HEK293 (cell line): ENCODE data around the gene C11orf21.

ENCODE experiments used
- CTCF ChIA-PET: fragments of 350-600 bp; formaldehyde crosslinking; extraction: SDS; loops from one replicate; lab custom pipeline; 2021; ENCODE audit warnings: antibody characterized with exemption; lab: Yijun Ruan, JAX
- POLR2A ChIA-PET: fragments of 300-600 bp; formaldehyde crosslinking; extraction: SDS; loops from one replicate; lab custom pipeline; 2020; ENCODE audit warnings: antibody characterized with exemption, inconsistent platforms; lab: Yijun Ruan, JAX
- H3K27ac ChIP-seq: fragments of 200-500 bp; sonication (Bioruptor generic); 2 replicates; pipeline ENCODE4 v1.5.1; 2014; ENCODE audit warnings: low read depth, low read length, control low read depth, inconsistent platforms; ENCODE audit errors: extremely low read depth
- H3K36me3 ChIP-seq, 2 experiments: fragments of 200-500 bp in 1 of 2; sonication (Bioruptor generic) in 1 of 2; 1 replicate in 1 of 2; 2 replicates in 1 of 2; pipeline ENCODE4 v1.5.1; 2014 to 2017; ENCODE audit warnings: inconsistent platforms in 2 of 2, low read length in 2 of 2; ENCODE audit not compliant: control insufficient read depth in 2 of 2, insufficient read depth in 1 of 2
- H3K4me1 ChIP-seq: fragments of 200-500 bp; sonication (Bioruptor generic); 2 replicates; pipeline ENCODE4 v1.5.1; 2014; ENCODE audit warnings: mild to moderate bottlenecking, low read length, inconsistent platforms; ENCODE audit not compliant: control insufficient read depth, insufficient read depth
- H3K4me3 ChIP-seq: 2 replicates; pipeline ENCODE4 v1.5.1; 2011; ENCODE audit warnings: low read depth, mild to moderate bottlenecking, control low read depth, low read length, moderate library complexity
- H3K9me3 ChIP-seq: fragments of 200-500 bp; sonication (Bioruptor generic); 2 replicates; pipeline ENCODE4 v1.5.1; 2014; ENCODE audit warnings: low read depth, low read length, inconsistent platforms; ENCODE audit not compliant: control insufficient read depth, insufficient read depth
- CTCF ChIP-seq: fragments of 450-650 bp; formaldehyde crosslinking; IDR thresholded peaks from 2 replicates; pipeline ENCODE4 v1.5.1; 2016; ENCODE audit warnings: missing biosample characterization, missing genetic modification characterization
- GLIS2 ChIP-seq: fragments of 450-650 bp; formaldehyde crosslinking; IDR thresholded peaks from 2 replicates; pipeline ENCODE4 v1.5.1; 2016; ENCODE audit warnings: missing biosample characterization, missing genetic modification characterization
- KLF1 ChIP-seq: fragments of 450-650 bp; formaldehyde crosslinking; IDR thresholded peaks from 2 replicates; pipeline ENCODE4 v1.5.1; 2016; ENCODE audit warnings: missing biosample characterization, missing genetic modification characterization
- KLF7 ChIP-seq: fragments of 450-650 bp; formaldehyde crosslinking; IDR thresholded peaks from 2 replicates; pipeline ENCODE4 v1.5.1; 2016; ENCODE audit warnings: missing biosample characterization, missing genetic modification characterization, borderline replicate concordance
- PBX3 ChIP-seq: sonication (generic); formaldehyde crosslinking; IDR thresholded peaks from 2 replicates; pipeline ENCODE4 v1.8.1; 2022; ENCODE audit warnings: mild to moderate bottlenecking, moderate library complexity, missing genetic modification reagents
- ZBTB48 ChIP-seq: fragments of 450-650 bp; formaldehyde crosslinking; IDR thresholded peaks from 2 replicates; pipeline ENCODE4 v1.5.1; 2016; ENCODE audit warnings: missing biosample characterization, missing genetic modification characterization
- ZNF155 ChIP-seq: fragments of 450-650 bp; formaldehyde crosslinking; IDR thresholded peaks from 2 replicates; pipeline ENCODE4 v1.5.1; 2016; ENCODE audit warnings: missing biosample characterization, missing genetic modification characterization
- ZNF366 ChIP-seq: fragments of 450-650 bp; formaldehyde crosslinking; conservative IDR thresholded peaks from 2 replicates; pipeline ENCODE4 v1.5.1; 2016; ENCODE audit warnings: missing biosample characterization, missing genetic modification characterization
- ZNF426 ChIP-seq: fragments of 450-650 bp; formaldehyde crosslinking; IDR thresholded peaks from 2 replicates; pipeline ENCODE4 v1.5.1; 2017; ENCODE audit warnings: missing biosample characterization, missing genetic modification characterization, mild to moderate bottlenecking, inconsistent platforms, moderate library complexity
- ZNF600 ChIP-seq: fragments of 450-650 bp; formaldehyde crosslinking; IDR thresholded peaks from 2 replicates; pipeline ENCODE4 v1.5.1; 2016; ENCODE audit warnings: missing biosample characterization, missing genetic modification characterization
- ZNF610 ChIP-seq: fragments of 450-650 bp; formaldehyde crosslinking; IDR thresholded peaks from 2 replicates; pipeline ENCODE4 v1.5.1; 2016; ENCODE audit warnings: missing biosample characterization, missing genetic modification characterization, borderline replicate concordance
- ZNF626 ChIP-seq: fragments of 450-650 bp; sonication (Bioruptor Pico); formaldehyde crosslinking; IDR thresholded peaks from 2 replicates; pipeline ENCODE4 v1.5.1; 2018; ENCODE audit warnings: missing biosample characterization, missing genetic modification characterization, inconsistent platforms
- ZNF654 ChIP-seq: fragments of 450-650 bp; formaldehyde crosslinking; IDR thresholded peaks from 2 replicates; pipeline ENCODE4 v1.5.1; 2016; ENCODE audit warnings: low read depth, missing biosample characterization, missing genetic modification characterization
- ZNF658 ChIP-seq: fragments of 450-650 bp; formaldehyde crosslinking; IDR thresholded peaks from 2 replicates; pipeline ENCODE4; 2016; ENCODE audit warnings: missing biosample characterization, missing genetic modification characterization
- ZNF664 ChIP-seq: fragments of 450-650 bp; formaldehyde crosslinking; IDR thresholded peaks from 2 replicates; pipeline ENCODE4 v1.5.1; 2016; ENCODE audit warnings: missing biosample characterization, missing genetic modification characterization
- ZNF701 ChIP-seq: fragments of 450-650 bp; formaldehyde crosslinking; IDR thresholded peaks from 2 replicates; pipeline ENCODE4 v1.5.1; 2016; ENCODE audit warnings: missing biosample characterization, missing genetic modification characterization
- ZNF768 ChIP-seq: fragments of 450-650 bp; formaldehyde crosslinking; IDR thresholded peaks from 2 replicates; pipeline ENCODE4 v1.5.1; 2018; ENCODE audit warnings: missing biosample characterization, mild to moderate bottlenecking, missing genetic modification characterization
- ZNF776 ChIP-seq: fragments of 450-650 bp; formaldehyde crosslinking; IDR thresholded peaks from 2 replicates; pipeline ENCODE4 v1.5.0; 2017; ENCODE audit warnings: missing biosample characterization, missing genetic modification characterization, borderline replicate concordance
- ZSCAN23 ChIP-seq: fragments of 450-650 bp; formaldehyde crosslinking; IDR thresholded peaks from 2 replicates; pipeline ENCODE4 v1.5.1; 2016; ENCODE audit warnings: missing biosample characterization, missing genetic modification characterization
- TF ChIP-seq, protein P1 (sequence below): fragments of 450-650 bp; formaldehyde crosslinking; IDR thresholded peaks from 2 replicates; pipeline ENCODE4 v1.5.1; 2017; ENCODE audit warnings: missing biosample characterization, missing genetic modification characterization
- TF ChIP-seq, protein P2 (sequence below): fragments of 450-650 bp; formaldehyde crosslinking; IDR thresholded peaks from 2 replicates; pipeline ENCODE4; 2016; ENCODE audit warnings: missing biosample characterization, missing genetic modification characterization

The C11orf21 gene

DNA sequence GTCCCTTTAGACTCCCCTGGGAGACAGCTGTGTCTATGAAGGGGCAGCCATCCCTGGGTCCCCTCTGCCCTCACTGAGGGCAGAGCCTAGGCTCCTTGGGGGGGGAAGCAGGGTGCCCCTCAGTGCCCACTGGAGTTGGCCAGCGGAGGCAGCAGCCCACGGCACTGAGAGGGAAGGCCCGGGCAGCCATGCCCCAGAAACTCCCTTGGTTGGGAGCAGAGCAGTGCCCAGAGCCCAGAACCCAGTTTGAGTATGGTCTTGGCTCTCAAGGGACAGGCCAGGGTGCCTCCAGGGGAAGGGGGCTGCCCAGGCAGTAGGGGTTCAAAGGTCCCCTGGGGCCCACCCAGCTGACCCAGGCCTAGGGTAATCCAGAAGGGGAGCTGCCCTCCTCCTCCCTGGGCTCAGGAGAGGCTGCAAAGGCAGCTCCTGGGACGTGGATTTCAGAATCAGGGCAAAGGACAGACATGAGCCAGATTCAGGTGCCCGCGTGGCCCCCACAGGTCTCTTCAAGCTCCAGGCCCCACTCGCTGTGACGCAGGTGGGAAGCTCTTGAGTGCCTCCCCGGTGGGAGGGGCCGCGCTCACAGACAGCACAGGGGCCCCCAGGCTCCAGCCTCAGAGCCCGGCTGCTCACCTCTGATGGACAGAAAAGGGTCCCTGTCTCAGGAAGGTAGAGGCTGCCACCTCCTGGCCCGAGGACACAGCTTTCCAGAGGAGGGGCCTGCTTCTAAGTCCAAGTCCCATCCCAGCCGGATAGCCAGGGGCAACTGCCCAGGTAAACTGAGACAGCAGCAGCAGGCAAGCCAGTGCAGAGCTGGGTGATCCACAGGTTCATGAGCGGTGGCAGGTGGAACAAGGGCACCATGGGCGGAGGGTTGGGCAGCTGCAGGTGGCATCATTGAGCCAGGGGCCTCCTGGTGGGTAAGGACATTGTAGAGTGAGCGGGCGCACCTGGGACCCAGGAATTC, 2.6 kb downstream of the C11orf21 start:
- CTCF ChIA-PET: interaction anchor here (0.6 to 9.4 kb wide), 9 partner anchors 9 to 143 kb away, joined by 3 to 297 read pairs (median 4); no protein-coding TSS in a partner anchor

GRCh38 chr11:2298131-2298794, 3.5 kb downstream of the C11orf21 start:
- no peak overlapping the region for H3K27ac ChIP-seq
- TF ChIP-seq KLF7 (tag by site-specific recombination): no peak
- no peak for TF ChIP-seq ZNF600 (tag by site-specific recombination)
- TF ChIP-seq GLIS2 (tag by site-specific recombination): peak; percentile 26; the same call in 1 of the 2 replicates
- TF ChIP-seq, all 188 proteins: peak for 1
- Histone ChIP-seq H3K4me3 (no peak overlapping the region), H3K4me1 (no peaks in the 10 kb centered on the region), H3K36me3 (no peaks in the 10 kb centered on the region), H3K9me3 (no peaks in the 10 kb centered on the region)
- POLR2A ChIA-PET: no interaction called here
- CTCF ChIA-PET: interaction anchor here (1.0 to 9.4 kb wide), 9 partner anchors 8 to 142 kb away, joined by 3 to 297 read pairs (median 4); no protein-coding TSS in a partner anchor

More for the DNA sequence above, 2.6 kb downstream of the C11orf21 start:
- H3K4me3 ChIP-seq: no peak overlapping the region
- no peaks in the 10 kb centered on the region for H3K4me1 ChIP-seq
- H3K27ac ChIP-seq: no peak overlapping the region
- no peaks in the 10 kb centered on the region for H3K9me3 ChIP-seq
- POLR2A ChIA-PET: no interaction called here
- TF ChIP-seq ZNF155 (tag by site-specific recombination): no peak
- TF ChIP-seq, protein P1, sequence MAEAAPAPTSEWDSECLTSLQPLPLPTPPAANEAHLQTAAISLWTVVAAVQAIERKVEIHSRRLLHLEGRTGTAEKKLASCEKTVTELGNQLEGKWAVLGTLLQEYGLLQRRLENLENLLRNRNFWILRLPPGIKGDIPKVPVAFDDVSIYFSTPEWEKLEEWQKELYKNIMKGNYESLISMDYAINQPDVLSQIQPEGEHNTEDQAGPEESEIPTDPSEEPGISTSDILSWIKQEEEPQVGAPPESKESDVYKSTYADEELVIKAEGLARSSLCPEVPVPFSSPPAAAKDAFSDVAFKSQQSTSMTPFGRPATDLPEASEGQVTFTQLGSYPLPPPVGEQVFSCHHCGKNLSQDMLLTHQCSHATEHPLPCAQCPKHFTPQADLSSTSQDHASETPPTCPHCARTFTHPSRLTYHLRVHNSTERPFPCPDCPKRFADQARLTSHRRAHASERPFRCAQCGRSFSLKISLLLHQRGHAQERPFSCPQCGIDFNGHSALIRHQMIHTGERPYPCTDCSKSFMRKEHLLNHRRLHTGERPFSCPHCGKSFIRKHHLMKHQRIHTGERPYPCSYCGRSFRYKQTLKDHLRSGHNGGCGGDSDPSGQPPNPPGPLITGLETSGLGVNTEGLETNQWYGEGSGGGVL (tag by site-specific recombination): no peak
- peak; percentile 25; the same call in 1 of the 2 replicates for TF ChIP-seq CTCF (tag by site-specific recombination)
- TF ChIP-seq, protein P2, sequence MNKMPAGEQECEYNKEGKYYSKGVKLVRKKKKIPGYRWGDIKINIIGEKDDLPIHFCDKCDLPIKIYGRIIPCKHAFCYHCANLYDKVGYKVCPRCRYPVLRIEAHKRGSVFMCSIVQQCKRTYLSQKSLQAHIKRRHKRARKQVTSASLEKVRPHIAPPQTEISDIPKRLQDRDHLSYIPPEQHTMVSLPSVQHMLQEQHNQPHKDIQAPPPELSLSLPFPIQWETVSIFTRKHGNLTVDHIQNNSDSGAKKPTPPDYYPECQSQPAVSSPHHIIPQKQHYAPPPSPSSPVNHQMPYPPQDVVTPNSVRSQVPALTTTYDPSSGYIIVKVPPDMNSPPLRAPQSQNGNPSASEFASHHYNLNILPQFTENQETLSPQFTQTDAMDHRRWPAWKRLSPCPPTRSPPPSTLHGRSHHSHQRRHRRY (tag by site-specific recombination): no peak
- no peak for TF ChIP-seq ZNF664 (tag by site-specific recombination)
- TF ChIP-seq ZNF654 (tag by site-specific recombination): peak; percentile 11; the same call in 1 of the 2 replicates
- TF ChIP-seq ZNF658 (tag by site-specific recombination): no peak
- H3K36me3 ChIP-seq: no peaks in the 10 kb centered on the region

DNA sequence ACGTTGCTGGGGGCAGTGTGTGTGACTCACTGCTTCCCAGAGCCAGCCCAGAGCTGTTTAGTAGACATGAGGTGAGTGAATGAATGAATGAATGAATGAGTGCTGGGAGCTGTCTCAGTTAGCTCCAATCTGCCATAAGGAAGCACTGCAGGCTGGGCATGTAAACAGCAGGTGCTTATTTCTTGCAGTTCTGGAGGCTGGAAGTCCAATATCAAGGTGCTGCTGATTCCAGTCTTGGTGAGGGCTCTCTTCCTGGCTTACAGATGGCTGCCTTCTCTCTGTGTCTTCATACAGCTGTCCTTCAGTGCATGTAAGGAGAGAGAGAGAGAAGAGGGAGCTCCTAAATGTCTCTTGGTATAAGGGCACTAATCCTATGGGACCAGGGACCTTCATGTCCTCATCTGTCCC, 4.1 kb downstream of the C11orf21 start:
- POLR2A ChIA-PET: no interaction called here
- H3K4me1 ChIP-seq: no peaks in the 10 kb centered on the region
- CTCF ChIA-PET: interaction anchor here (0.7 to 1.3 kb wide), 4 partner anchors 98 to 168 kb away, joined by 3 to 5 read pairs (median 4); no protein-coding TSS in a partner anchor
- no peaks in the 10 kb centered on the region for H3K36me3 ChIP-seq
- H3K4me3 ChIP-seq: no peak overlapping the region
- H3K27ac ChIP-seq: no peak overlapping the region
- no peaks in the 10 kb centered on the region for H3K9me3 ChIP-seq
- TF ChIP-seq ZNF626: no peak
- TF ChIP-seq PBX3 (CRISPR knock-in tag): no peak
- TF ChIP-seq ZBTB48 (tag by site-specific recombination): no peak
- no peak for TF ChIP-seq ZNF701
- no peak for TF ChIP-seq ZNF768 (tag by site-specific recombination)
- TF ChIP-seq KLF1 (tag by site-specific recombination): no peak
- no peak for TF ChIP-seq ZNF366
- TF ChIP-seq, protein P2 (tag by site-specific recombination): no peak
- TF ChIP-seq ZNF776 (tag by site-specific recombination): no peak
- no peak for TF ChIP-seq ZNF426 (tag by site-specific recombination)
- no peak for TF ChIP-seq ZNF610 (tag by site-specific recombination)
- no peak for TF ChIP-seq ZSCAN23
